ENCODE results near the gene ATR. TPM values are rescaled to one million over a fixed set of nuclear protein-coding genes. Genes with fewer than 3 reads are reported as not detected.
"Not testable (repeated sequence)": the region's sequence is repeated elsewhere in the genome, so short reads cannot be mapped to it uniquely, and the experiment has no call there.

ATR gene
- total and polyA plus RNA-seq, 10 of the 15 experiments (the other 5 are each of a cell fraction or from before 2014, with no cell fraction given), result 21.0 to 41.5 (median 30.1) TPM

DNA sequence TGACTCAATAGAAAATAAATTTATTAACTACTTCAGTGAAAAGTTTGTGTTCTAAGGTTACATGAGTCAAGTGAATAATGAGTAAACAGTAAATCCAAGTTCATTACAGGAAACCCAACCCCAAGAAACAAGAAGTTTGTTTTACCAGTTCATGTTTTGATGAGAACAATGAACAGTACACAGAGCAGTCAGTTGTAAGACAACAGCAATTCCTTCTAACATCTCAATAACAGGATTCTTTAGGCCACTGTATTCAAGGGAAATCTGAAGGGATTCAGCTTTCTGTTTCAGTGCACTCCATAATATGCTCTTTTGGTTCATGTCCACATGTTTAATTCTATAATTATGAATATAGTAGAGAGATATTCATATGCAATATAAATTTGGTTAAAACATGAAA lies 18.4 kb downstream of the ATR start:
- no TSS peak for BruUV-seq (replicated peaks)
- H3K9me3 ChIP-seq (replicated peaks; ENCODE audit: control insufficient read depth, insufficient read depth, low read length), result no peaks in the 10 kb centered on the region
- H3K9ac ChIP-seq (ENCODE audit: control insufficient read depth, insufficient read depth, low read length), result no peak overlapping the region
- RAD21 ChIA-PET (ENCODE audit: unreplicated experiment), result no interaction called here
- ATAC-seq (no peak), FAIRE-seq (no peak), DNase-seq (ENCODE audit: low read depth, low spot score) (no peak)
- no peak overlapping the region for H3K4me2 ChIP-seq (ENCODE audit: control insufficient read depth, insufficient read depth)
- CTCF ChIA-PET, result no interaction called here
- H3K4me3 ChIP-seq, result no peak overlapping the region
- SMC1A ChIA-PET (ENCODE audit: uncharacterized antibody, unreplicated experiment), result interaction anchor here (1.0 kb wide), 1 partner anchor 18 kb away, joined by 4 read pairs; the partner anchor contains the start of gene ATR
- TF ChIP-seq ZNF217 (IDR thresholded peaks at IDR 0.05) (no peak), ZBED1 (IDR thresholded peaks at IDR 0.05; ENCODE audit: borderline replicate concordance) (no peak), MTA2 (IDR thresholded peaks at IDR 0.05; ENCODE audit: low read depth) (no peak), CHD1 (IDR thresholded peaks at IDR 0.05; ENCODE audit: low read depth, low read length) (no peak)
- no peaks in the 10 kb centered on the region for H4K20me1 ChIP-seq (ENCODE audit: control insufficient read depth, insufficient read depth)
- H3K27ac ChIP-seq (ENCODE audit: control insufficient read depth, insufficient read depth), result no peak overlapping the region
- POLR2A ChIA-PET, result no interaction called here
- H3K79me2 ChIP-seq (ENCODE audit: control insufficient read depth, insufficient read depth, low read length), result no peaks in the 10 kb centered on the region
- peaks cover 1 to 3% of the 10 kb centered on the region in 2 experiments; a peak in 1 of 4 replicates for H3K36me3 ChIP-seq (ENCODE audit: control insufficient read depth in 2 of 2, insufficient read depth in 2 of 2, low read length in 1 of 2)
- H2AFZ ChIP-seq (ENCODE audit: control insufficient read depth, low read depth, low read length), result no peak overlapping the region
- intact Hi-C loops (cut with micrococcal nuclease; ENCODE audit: unreplicated experiment) (no loop called here), in situ Hi-C loops (cut with MboI) (no loop called here)
- H3K27me3 ChIP-seq (replicated peaks in 1 of 2; ENCODE audit: control insufficient read depth in 2 of 2, insufficient read depth in 2 of 2, low read length in 1 of 2), result no peaks in the 10 kb centered on the region
- H3K4me1 ChIP-seq (ENCODE audit: control insufficient read depth, insufficient read depth, low read length), result no peaks in the 10 kb centered on the region

DNA sequence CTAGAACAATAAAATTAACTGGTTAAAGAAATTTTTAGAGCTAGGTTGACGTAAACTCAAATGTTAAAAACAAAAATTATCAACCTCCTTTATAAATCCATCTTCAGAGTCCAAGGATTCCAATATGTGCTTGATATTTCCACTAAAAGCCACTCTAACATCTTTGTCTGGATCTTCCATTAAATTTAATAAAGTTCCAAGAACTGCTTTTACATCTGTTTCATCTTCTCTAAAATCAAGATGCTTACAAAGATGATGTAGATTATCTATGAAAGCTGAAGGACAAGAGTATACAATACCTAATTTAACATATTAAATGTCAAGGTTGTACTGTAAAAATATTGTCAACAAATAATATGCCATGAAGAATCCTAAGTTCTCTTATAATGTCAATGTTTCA lies 24.8 kb downstream of the ATR start:
- Histone ChIP-seq H4K20me1 (ENCODE audit: control insufficient read depth, insufficient read depth) (no peaks in the 10 kb centered on the region), H3K27me3 (replicated peaks in 1 of 2; ENCODE audit: control insufficient read depth in 2 of 2, insufficient read depth in 2 of 2, low read length in 1 of 2) (no peaks in the 10 kb centered on the region), H3K79me2 (ENCODE audit: control insufficient read depth, insufficient read depth, low read length) (no peaks in the 10 kb centered on the region), H3K9me3 (replicated peaks; ENCODE audit: control insufficient read depth, insufficient read depth, low read length) (no peaks in the 10 kb centered on the region), H3K27ac (ENCODE audit: control insufficient read depth, insufficient read depth) (no peak overlapping the region), H3K4me2 (ENCODE audit: control insufficient read depth, insufficient read depth) (no peak overlapping the region), H3K9ac (ENCODE audit: control insufficient read depth, insufficient read depth, low read length) (no peak overlapping the region), H3K36me3 (ENCODE audit: control insufficient read depth in 2 of 2, insufficient read depth in 2 of 2, low read length in 1 of 2) (peaks cover 0 to 15% of the 10 kb centered on the region in 2 experiments; a peak in 3 of 4 replicates), H2AFZ (ENCODE audit: control insufficient read depth, low read depth, low read length) (no peak overlapping the region), H3K4me1 (ENCODE audit: control insufficient read depth, insufficient read depth, low read length) (no peaks in the 10 kb centered on the region), H3K4me3 (no peak overlapping the region)
- ChIA-PET SMC1A (ENCODE audit: uncharacterized antibody, unreplicated experiment) (no interaction called here), CTCF (no interaction called here), POLR2A (no interaction called here), RAD21 (ENCODE audit: unreplicated experiment) (no interaction called here)
- no peak for DNase-seq (ENCODE audit: low read depth, low spot score)
- intact Hi-C loops (cut with micrococcal nuclease; ENCODE audit: unreplicated experiment) (no loop called here), in situ Hi-C loops (cut with MboI) (no loop called here)
- 100% methylated on average over 1 of the region's 1 CpG for WGBS (ENCODE audit: insufficient coverage, insufficient replicate concordance, low lambda C conversion rate, missing lambda C conversion rate)
- no peak for FAIRE-seq
- no peak for ATAC-seq
- TF ChIP-seq JUND (IDR thresholded peaks at IDR 0.05; ENCODE audit: low read depth, low read length) (no peak), CBX3 (IDR thresholded peaks at IDR 0.05; ENCODE audit: borderline replicate concordance, low read depth) (no peak), CHD4 (IDR thresholded peaks at IDR 0.05) (no peak), TBL1XR1 (IDR thresholded peaks at IDR 0.05; ENCODE audit: low read depth, low read length) (no peak), MXI1 (IDR thresholded peaks at IDR 0.05; ENCODE audit: low read depth, low read length) (no peak), BHLHE40 (IDR thresholded peaks at IDR 0.05; ENCODE audit: borderline replicate concordance in 1 of 2, low read depth in 2 of 2, low read length in 1 of 2) (no peak), POLR2AphosphoS2 (IDR thresholded peaks at IDR 0.05; ENCODE audit: low read depth, low read length) (no peak), ESRRA (IDR thresholded peaks at IDR 0.05; ENCODE audit: low read length) (no peak), IRF4 (IDR thresholded peaks at IDR 0.05; ENCODE audit: low read depth, low read length) (no peak)
- no TSS peak for BruUV-seq (replicated peaks)

DNA sequence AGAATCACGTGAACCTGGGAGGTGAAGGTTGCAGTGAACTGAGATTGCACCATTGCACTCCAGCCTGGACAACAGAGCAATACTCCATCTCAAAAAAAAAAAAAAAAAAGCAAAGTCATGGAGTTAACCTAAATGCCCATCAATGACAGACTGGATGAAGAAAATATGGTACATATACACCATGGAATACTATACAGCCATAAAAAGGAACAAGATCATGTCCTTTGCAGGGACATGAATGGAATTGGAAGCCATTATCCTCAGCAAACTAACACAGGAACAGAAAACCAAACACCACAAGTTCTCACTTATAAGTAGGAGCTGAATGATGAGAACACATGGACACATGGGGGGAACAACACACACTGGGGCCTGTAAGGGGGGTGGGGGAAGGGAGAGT lies 26.0 kb downstream of the ATR start:
- in situ Hi-C loops (cut with MboI); H2AFZ ChIP-seq (ENCODE audit: control insufficient read depth, low read depth, low read length); H3K9me3 ChIP-seq (replicated peaks; ENCODE audit: control insufficient read depth, insufficient read depth, low read length); H3K27ac ChIP-seq (ENCODE audit: control insufficient read depth, insufficient read depth); H3K9ac ChIP-seq (ENCODE audit: control insufficient read depth, insufficient read depth, low read length); BruUV-seq (replicated peaks); SMC1A ChIA-PET (ENCODE audit: uncharacterized antibody, unreplicated experiment); POLR2A ChIA-PET; H3K79me2 ChIP-seq (ENCODE audit: control insufficient read depth, insufficient read depth, low read length); H3K27me3 ChIP-seq (replicated peaks in 1 of 2; ENCODE audit: control insufficient read depth in 2 of 2, insufficient read depth in 2 of 2, low read length in 1 of 2); H4K20me1 ChIP-seq (ENCODE audit: control insufficient read depth, insufficient read depth); intact Hi-C loops (cut with micrococcal nuclease; ENCODE audit: unreplicated experiment); H3K4me2 ChIP-seq (ENCODE audit: control insufficient read depth, insufficient read depth); FAIRE-seq; H3K4me3 ChIP-seq; ATAC-seq; CTCF ChIA-PET; H3K4me1 ChIP-seq (ENCODE audit: control insufficient read depth, insufficient read depth, low read length); RAD21 ChIA-PET (ENCODE audit: unreplicated experiment); DNase-seq (ENCODE audit: low read depth, low spot score): not testable (repeated sequence)
- peaks cover 0 to 15% of the 10 kb centered on the region in 2 experiments; a peak in 3 of 4 replicates for H3K36me3 ChIP-seq (ENCODE audit: control insufficient read depth in 2 of 2, insufficient read depth in 2 of 2, low read length in 1 of 2)
- 100% methylated on average over 1 of the region's 1 CpG for WGBS (ENCODE audit: insufficient coverage, insufficient replicate concordance, low lambda C conversion rate, missing lambda C conversion rate)
